Astrocyte (in vitro differentiated cells and primary cell): ENCODE data around the gene AKAP13. TPM values are rescaled to one million over a fixed set of nuclear protein-coding genes. Genes with fewer than 3 reads are reported as not detected.

Experiments used
- DNase-seq: peaks from one replicate; pipeline ENCODE4 v3.0.0-alpha.2; 2010; ENCODE audit warnings: low read depth
- FAIRE-seq: peaks from 2 replicates; lab custom pipeline; 2011; peaks lifted over from hg19 to GRCh38; lab: Jason Lieb, UNC
- H2AFZ ChIP-seq: 2 replicates; pipeline ENCODE4 v1.6.0; 2012; ENCODE audit warnings: low read depth, low read length, inconsistent platforms
- H3K27ac ChIP-seq: 2 replicates; pipeline ENCODE4 v1.5.1; 2011; ENCODE audit warnings: low read depth, low read length, inconsistent platforms
- H3K27me3 ChIP-seq: 2 replicates; pipeline ENCODE4 v1.6.0; 2011; ENCODE audit warnings: low read length, inconsistent platforms; ENCODE audit not compliant: insufficient read depth
- H3K36me3 ChIP-seq: 2 replicates; pipeline ENCODE4 v1.5.1; 2011; ENCODE audit warnings: low read length, inconsistent platforms; ENCODE audit not compliant: insufficient read depth
- H3K4me1 ChIP-seq: 2 replicates; pipeline ENCODE4 v1.5.1; 2011; ENCODE audit warnings: low read length, inconsistent platforms; ENCODE audit not compliant: insufficient read depth
- H3K4me2 ChIP-seq: 2 replicates; pipeline ENCODE4 v1.6.0; 2012; ENCODE audit warnings: low read length, inconsistent platforms
- H3K4me3 ChIP-seq: 2 replicates; pipeline ENCODE4 v1.5.1; 2011; ENCODE audit warnings: low read depth, mild to moderate bottlenecking, low read length, inconsistent platforms; ENCODE audit not compliant: insufficient read depth
- H3K79me2 ChIP-seq: 2 replicates; pipeline ENCODE4 v1.6.0; 2012; ENCODE audit warnings: mild to moderate bottlenecking, low read length, inconsistent platforms; ENCODE audit not compliant: insufficient read depth
- H3K9ac ChIP-seq: 2 replicates; pipeline ENCODE4 v1.6.0; 2012; ENCODE audit warnings: mild to moderate bottlenecking, low read length, inconsistent platforms
- H3K9me3 ChIP-seq: 2 replicates; pipeline ENCODE4 v1.5.1; 2012; ENCODE audit warnings: low read depth, mild to moderate bottlenecking, low read length, inconsistent platforms; ENCODE audit not compliant: insufficient read depth
- H4K20me1 ChIP-seq: 2 replicates; pipeline ENCODE4 v1.6.0; 2012; ENCODE audit warnings: low read length, inconsistent platforms; ENCODE audit not compliant: insufficient read depth
- H3K27ac Mint-ChIP-seq: one replicate; pipeline ENCODE4 v1.8.0; 2021; ENCODE audit warnings: mild to moderate bottlenecking, mixed read lengths; ENCODE audit not compliant: unreplicated experiment
- H3K27me3 Mint-ChIP-seq: one replicate; pipeline ENCODE4 v1.8.0; 2021; ENCODE audit warnings: low read depth, mixed read lengths; ENCODE audit not compliant: unreplicated experiment
- H3K36me3 Mint-ChIP-seq: one replicate; pipeline ENCODE4 v1.8.0; 2021; ENCODE audit warnings: low read depth, mixed read lengths; ENCODE audit not compliant: unreplicated experiment
- H3K4me1 Mint-ChIP-seq: one replicate; pipeline ENCODE4 v1.8.0; 2021; ENCODE audit warnings: low read depth, mixed read lengths; ENCODE audit not compliant: unreplicated experiment
- H3K4me3 Mint-ChIP-seq: one replicate; pipeline ENCODE4 v1.8.0; 2021; ENCODE audit warnings: mild to moderate bottlenecking, moderate library complexity, mixed read lengths; ENCODE audit not compliant: unreplicated experiment
- H3K9me3 Mint-ChIP-seq: one replicate; pipeline ENCODE4 v1.8.0; 2021; ENCODE audit warnings: mild to moderate bottlenecking, mixed read lengths; ENCODE audit not compliant: unreplicated experiment
- CTCF ChIP-seq: IDR thresholded peaks from 2 replicates; pipeline ENCODE4 v1.5.1; 2011; ENCODE audit warnings: low read depth, mild to moderate bottlenecking, inconsistent platforms, low read length, moderate library complexity; ENCODE audit not compliant: insufficient read depth
- EZH2 ChIP-seq: IDR thresholded peaks from 2 replicates; pipeline ENCODE4 v1.6.1; 2012; ENCODE audit warnings: mild to moderate bottlenecking, low read length, inconsistent platforms; ENCODE audit not compliant: insufficient read depth
- total RNA-seq: library from RNA; stranded (reverse); gene quantifications from 2 replicates; pipeline ENCODE4 v1.2.1, GENCODE V29; 2021

AKAP13 gene
- total RNA-seq, 1 donor from 2014 or later: 98.2 TPM

GRCh38 chr15:85362436-85363081, 17.8 kb upstream of the AKAP13 start:
- no peaks in the 10 kb centered on the region for H3K9me3 Mint-ChIP-seq
- TF ChIP-seq CTCF (no peak), EZH2 (no peak)
- H3K36me3 Mint-ChIP-seq: no peaks in the 10 kb centered on the region
- H4K20me1 ChIP-seq: no peaks in the 10 kb centered on the region
- H3K27me3 ChIP-seq: no peaks in the 10 kb centered on the region
- H3K4me2 ChIP-seq: no peak overlapping the region
- H3K27ac Mint-ChIP-seq: no peak overlapping the region
- no peaks in the 10 kb centered on the region for H3K9me3 ChIP-seq
- no peak overlapping the region for H3K27ac ChIP-seq
- H3K4me3 ChIP-seq: no peak overlapping the region
- H3K4me3 Mint-ChIP-seq: no peak overlapping the region
- no peak overlapping the region for H2AFZ ChIP-seq
- H3K9ac ChIP-seq: no peak overlapping the region
- DNase-seq: no peak
- no peaks in the 10 kb centered on the region for H3K79me2 ChIP-seq
- peaks cover 13% of the 10 kb centered on the region for H3K4me1 Mint-ChIP-seq
- H3K36me3 ChIP-seq: no peaks in the 10 kb centered on the region
- no peak for FAIRE-seq
- H3K4me1 ChIP-seq: no peaks in the 10 kb centered on the region
- peaks cover 3% of the 10 kb centered on the region for H3K27me3 Mint-ChIP-seq

GRCh38 chr15:85365980-85366379, 14.4 kb upstream of the AKAP13 start:
- Histone ChIP-seq H3K9ac (no peak overlapping the region), H3K36me3 (no peaks in the 10 kb centered on the region), H3K27me3 (no peaks in the 10 kb centered on the region), H4K20me1 (no peaks in the 10 kb centered on the region), H3K9me3 (no peaks in the 10 kb centered on the region), H3K4me3 (no peak overlapping the region), H3K79me2 (no peaks in the 10 kb centered on the region), H3K4me2 (no peak overlapping the region), H3K27ac (no peak overlapping the region), H3K4me1 (no peaks in the 10 kb centered on the region), H2AFZ (no peak overlapping the region)
- H3K27ac Mint-ChIP-seq: no peak overlapping the region
- DNase-seq: no peak
- FAIRE-seq: no peak
- TF ChIP-seq CTCF: no peak
- no peak for TF ChIP-seq EZH2
- H3K27me3 Mint-ChIP-seq: peaks cover 3% of the 10 kb centered on the region
- H3K36me3 Mint-ChIP-seq: no peaks in the 10 kb centered on the region
- no peaks in the 10 kb centered on the region for H3K4me1 Mint-ChIP-seq
- H3K9me3 Mint-ChIP-seq: no peaks in the 10 kb centered on the region
- H3K4me3 Mint-ChIP-seq: no peak overlapping the region

- Histone ChIP-seq H4K20me1 (no peaks in the 10 kb centered on the region), H3K4me3 (no peak overlapping the region), H3K9ac (no peak overlapping the region), H3K79me2 (no peaks in the 10 kb centered on the region), H3K4me2 (no peak overlapping the region), H3K27me3 (no peaks in the 10 kb centered on the region), H2AFZ (no peak overlapping the region), H3K9me3 (no peaks in the 10 kb centered on the region), H3K27ac (no peak overlapping the region), H3K4me1 (no peaks in the 10 kb centered on the region), H3K36me3 (no peaks in the 10 kb centered on the region)
- no peak for DNase-seq
- Mint-ChIP-seq H3K27ac (no peak overlapping the region), H3K36me3 (no peaks in the 10 kb centered on the region), H3K9me3 (no peaks in the 10 kb centered on the region), H3K4me3 (no peak overlapping the region), H3K4me1 (no peaks in the 10 kb centered on the region), H3K27me3 (peaks cover 3% of the 10 kb centered on the region)
- no peak for FAIRE-seq
- TF ChIP-seq EZH2 (no peak), CTCF (no peak)
Measured at GRCh38 chr15:85367741-85368140, 12.7 kb upstream of the AKAP13 start.
